Left lobe of liver (tissue), 2 donors: ENCODE measurements around the gene KIF26B. TPM values are rescaled to one million over a fixed set of nuclear protein-coding genes. Genes with fewer than 3 reads are reported as not detected.
"Not testable (repeated sequence)": the region's sequence is repeated elsewhere in the genome, so short reads cannot be mapped to it uniquely, and the experiment has no call there.

Experiments used
- ATAC-seq: fragments of 200-7000 bp; cut with Tn5 transposase; one replicate; pipeline ENCODE4 v1.9.1; 2020; ENCODE audit warnings: mild to moderate bottlenecking, moderate library complexity
- DNase-seq: peaks from one replicate; pipeline ENCODE4 v3.0.0-alpha.2; 2020; ENCODE audit warnings: low spot score
- total RNA-seq: library from RNA; stranded (reverse); gene quantifications from one replicate; pipeline ENCODE4 v1.2.1, GENCODE V29; 2021
- donor health status: DM: no; HTN: no; CAD: no; lungs with moderate emphysema.
- donor health status: DM: no; HTN: yes; CAD: no.

KIF26B gene
- total RNA-seq, 1 donor from 2014 or later, result 0.35 TPM

- ATAC-seq (no peak), DNase-seq (no peak)
Measured at GRCh38 chr1:245311887-245312536, 157.2 kb downstream of the KIF26B start.

DNA sequence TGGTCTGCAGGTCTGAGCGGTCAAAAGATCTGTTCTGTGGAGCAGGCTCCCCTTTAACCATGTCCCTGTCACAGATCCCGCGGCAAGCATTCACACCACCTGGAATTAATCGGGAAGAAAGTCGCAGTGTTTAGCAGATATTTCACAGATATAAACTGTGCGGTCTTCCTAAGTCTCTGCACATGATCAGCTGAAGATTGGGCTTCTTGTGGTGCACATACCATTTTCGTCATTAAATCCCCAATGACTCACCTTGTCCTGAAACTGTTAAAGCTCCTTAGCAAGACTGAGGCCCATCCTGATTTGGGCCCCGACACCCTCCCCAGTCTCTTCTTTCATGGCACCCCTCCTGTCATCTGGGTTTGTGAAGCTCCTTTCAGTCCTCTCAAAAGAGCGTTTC lies 158.8 kb downstream of the KIF26B start:
- DNase-seq, result no peak
- no peak for ATAC-seq

DNA sequence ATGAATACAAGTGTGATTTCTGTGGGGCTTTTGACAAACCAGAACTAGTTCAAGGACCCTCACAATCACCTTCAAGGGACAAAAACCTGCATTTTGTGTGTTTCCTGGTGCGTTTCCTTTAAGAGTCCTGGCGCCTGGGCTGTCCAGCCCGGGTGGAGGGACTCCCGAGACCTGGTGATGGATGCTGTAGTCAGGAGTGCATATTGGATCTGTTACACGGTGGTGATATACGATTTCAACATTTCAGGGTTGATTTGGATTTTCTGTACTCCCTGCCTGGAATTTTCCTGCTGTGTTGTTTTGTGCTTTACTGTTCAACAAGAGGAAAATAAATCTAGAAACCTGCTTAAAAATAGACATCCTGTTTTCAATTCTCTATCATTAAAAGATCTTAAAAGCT lies 162.0 kb downstream of the KIF26B start:
- no peak for DNase-seq
- ATAC-seq, result no peak

DNA sequence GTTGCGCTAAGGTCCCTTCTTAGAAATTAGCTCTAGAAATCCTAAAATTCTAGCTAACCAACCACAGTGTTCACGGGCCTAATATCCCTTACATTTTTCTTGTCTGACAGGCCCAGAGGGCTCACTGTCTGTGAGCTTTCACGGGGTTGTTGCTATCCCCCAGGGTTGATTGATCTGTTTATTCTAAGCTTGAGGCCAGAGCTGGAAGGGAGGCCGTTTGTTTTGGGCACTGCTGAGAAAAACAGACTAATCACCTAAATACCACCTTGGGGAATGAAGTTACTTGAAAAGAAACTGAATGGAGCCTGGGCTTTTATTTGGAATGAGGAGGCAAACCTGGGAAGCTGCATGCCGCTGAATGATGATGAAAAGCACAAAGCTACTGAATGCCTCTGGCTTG lies 162.4 kb downstream of the KIF26B start:
- DNase-seq, result no peak
- ATAC-seq, result no peak

DNA sequence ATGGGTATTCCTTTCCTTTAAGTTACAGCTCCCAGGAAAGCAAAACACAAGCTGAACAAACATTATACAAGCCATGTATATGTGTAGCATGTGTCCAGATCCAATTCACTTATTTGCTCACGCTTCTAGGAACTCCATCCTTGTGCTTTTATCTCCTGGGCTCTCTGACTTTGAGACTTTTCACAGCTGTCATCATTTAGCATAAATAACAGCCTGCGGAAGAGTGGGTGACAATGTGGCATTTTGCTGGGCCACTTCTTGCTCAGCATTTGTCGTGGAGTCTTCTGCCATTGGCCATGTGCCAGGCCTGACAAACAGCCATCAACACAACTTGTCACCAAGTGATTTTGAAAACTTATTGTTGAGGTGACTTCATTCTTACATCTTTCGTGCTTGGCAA lies 164.3 kb downstream of the KIF26B start:
- no peak for ATAC-seq
- no peak for DNase-seq

- ATAC-seq, result no peak
- DNase-seq, result no peak
Measured at GRCh38 chr1:245322673-245323072, 167.9 kb downstream of the KIF26B start.

DNA sequence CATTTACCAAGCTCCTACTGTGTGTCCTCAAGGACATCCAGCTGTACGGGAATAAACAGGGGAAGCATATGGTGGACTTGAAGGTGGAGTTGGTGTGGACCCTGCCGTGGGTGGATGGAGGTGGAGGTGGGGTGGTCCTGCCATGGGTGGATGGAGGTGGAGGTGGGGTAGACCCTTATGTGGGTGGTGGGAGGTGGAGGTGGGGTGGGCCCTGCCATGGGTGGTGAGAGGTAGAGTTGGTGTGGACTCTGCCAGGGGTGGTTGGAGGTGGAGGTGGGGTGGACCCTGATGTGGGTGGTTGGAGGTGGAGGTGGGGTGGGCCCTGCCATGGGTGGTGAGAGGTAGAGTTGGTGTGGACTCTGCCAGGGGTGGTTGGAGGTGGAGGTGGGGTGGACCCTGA lies 169.0 kb downstream of the KIF26B start:
- DNase-seq, result not testable (repeated sequence)

DNA sequence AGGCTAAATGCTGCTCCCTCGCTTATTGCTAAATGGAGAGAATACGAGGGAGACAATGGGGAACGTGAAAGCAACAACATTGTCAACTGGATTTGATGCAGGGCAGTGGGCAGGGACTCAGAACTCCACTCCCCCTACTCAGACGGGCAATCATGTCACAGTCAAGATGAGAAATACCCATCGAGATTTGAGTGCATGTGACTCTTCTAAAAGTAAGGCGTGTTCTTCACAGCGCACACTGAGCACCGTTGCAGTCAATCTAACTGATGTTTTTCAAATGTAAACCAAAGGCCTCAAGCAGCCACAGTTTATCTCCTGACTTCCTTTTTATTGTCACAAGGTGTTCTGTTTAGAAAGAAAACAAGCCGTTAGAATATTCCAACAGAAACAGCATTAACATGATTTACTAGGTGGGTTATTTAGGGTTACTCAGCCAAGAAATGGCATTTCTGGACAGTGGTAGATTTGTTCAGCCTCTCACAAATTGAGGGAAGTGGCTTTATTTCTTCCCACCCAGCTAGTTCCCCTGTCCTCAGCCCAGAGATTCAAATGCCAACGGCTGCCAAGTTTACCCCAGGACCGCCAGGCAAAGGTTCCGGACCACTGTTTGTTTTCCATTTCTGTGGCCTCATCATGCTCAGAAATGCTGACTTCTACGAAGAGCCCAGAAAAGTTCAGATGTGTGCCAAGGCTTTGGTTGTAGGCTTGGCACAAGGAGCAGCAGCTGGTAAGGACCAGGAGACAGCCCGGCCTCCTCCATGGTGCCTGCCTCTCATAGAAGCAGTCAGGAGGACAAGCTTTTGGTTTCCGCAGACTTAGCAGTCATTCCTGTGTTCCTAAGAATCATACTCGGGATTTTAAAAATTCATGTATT lies 171.4 kb downstream of the KIF26B start:
- no peak for ATAC-seq
- no peak for DNase-seq

More for the DNA sequence above, 169.0 kb downstream of the KIF26B start:
- ATAC-seq, result not testable (repeated sequence)

- DNase-seq (no peak), ATAC-seq (no peak)
Measured at GRCh38 chr1:245327360-245327759, 172.6 kb downstream of the KIF26B start.

DNA sequence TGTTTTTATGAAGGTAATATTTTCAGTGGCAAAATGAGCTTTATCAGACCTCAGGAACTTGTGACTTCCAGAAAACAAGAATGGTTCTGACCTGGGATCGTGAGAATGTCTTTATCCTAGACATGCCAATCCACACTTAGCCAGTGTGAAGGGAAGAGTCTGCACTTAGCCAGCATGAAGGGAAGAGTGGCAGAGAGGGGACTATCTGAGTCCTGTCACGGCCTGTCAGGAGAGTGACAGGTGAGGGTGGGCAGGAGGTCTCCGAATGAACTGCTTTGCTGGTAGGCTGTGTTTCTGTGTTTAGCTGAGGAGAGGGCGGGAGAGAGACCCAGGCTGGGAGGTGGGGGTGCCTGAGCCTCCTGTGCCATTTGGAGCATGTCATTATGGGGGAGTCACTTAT lies 173.1 kb downstream of the KIF26B start:
- no peak for ATAC-seq
- no peak for DNase-seq

GRCh38 chr1:245330951-245331350 lies 176.2 kb downstream of the KIF26B start:
- ATAC-seq (no peak), DNase-seq (no peak)

DNA sequence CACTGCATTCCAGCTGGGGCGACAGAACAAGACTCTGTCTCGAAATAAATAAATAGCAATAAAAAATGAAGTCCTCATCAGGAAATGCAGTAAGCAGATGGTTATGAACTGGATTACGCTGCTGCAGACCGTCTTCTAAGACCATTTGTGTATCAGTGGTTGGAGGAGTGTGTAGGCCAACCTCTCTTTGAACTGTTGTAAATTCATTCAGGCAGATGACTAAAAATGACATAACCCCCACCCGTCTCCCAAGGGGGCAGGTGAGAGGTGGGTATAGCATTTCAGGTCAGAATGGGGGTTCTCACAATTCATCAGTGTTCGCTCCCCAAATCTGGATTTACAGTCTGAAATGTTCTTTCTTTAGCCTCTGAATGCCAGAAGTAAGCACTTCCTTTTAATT lies 177.3 kb downstream of the KIF26B start:
- ATAC-seq (no peak), DNase-seq (no peak)

- DNase-seq (no peak), ATAC-seq (no peak)
Measured at GRCh38 chr1:245332513-245332912, 177.7 kb downstream of the KIF26B start.

DNA sequence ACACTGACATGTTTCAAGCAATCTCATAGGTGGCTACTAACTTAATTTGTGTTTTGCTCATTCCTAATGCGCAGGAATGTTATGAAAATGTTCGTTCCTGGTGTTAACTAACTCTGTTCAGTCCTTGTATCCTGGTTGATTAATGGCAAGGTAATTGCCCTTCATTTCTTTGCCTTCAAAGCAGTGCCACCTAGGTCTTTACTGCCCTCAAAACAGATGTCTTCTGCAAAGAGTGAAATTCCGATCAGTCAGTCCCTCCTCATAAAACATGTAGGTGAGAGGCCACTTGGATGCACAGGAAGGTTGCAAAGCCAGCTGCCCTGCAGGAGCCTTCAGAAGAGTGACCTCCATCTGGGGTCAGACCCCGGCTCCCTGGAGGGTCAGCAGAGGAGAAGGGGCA lies 179.4 kb downstream of the KIF26B start:
- DNase-seq, result no peak
- no peak for ATAC-seq

- ATAC-seq (no peak), DNase-seq (no peak)
Measured at GRCh38 chr1:245334827-245335490, 180.2 kb downstream of the KIF26B start.

- DNase-seq, ATAC-seq: not testable (repeated sequence)
Measured at GRCh38 chr1:245335684-245336083, 180.9 kb downstream of the KIF26B start.

GRCh38 chr1:245336149-245336983 lies 181.6 kb downstream of the KIF26B start:
- no peak for ATAC-seq
- no peak for DNase-seq

DNA sequence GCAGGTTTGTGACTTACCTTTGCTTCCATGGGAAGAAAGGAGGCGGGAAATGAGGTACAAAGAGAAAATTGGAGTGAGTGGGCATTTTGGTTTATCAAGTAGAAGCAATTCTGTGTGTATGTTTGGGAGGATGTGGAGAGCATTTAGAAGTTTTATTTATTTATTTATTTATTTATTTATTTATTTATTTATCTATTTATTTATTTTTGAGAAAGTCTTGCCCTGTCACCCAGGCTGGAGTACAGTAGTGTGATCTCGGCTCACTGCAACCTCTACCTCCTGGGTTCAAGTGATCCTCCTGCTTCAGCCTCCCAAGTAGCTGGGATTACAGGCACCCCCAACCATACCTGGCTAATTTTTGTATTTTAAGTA lies 182.2 kb downstream of the KIF26B start:
- ATAC-seq, DNase-seq: not testable (repeated sequence)

DNA sequence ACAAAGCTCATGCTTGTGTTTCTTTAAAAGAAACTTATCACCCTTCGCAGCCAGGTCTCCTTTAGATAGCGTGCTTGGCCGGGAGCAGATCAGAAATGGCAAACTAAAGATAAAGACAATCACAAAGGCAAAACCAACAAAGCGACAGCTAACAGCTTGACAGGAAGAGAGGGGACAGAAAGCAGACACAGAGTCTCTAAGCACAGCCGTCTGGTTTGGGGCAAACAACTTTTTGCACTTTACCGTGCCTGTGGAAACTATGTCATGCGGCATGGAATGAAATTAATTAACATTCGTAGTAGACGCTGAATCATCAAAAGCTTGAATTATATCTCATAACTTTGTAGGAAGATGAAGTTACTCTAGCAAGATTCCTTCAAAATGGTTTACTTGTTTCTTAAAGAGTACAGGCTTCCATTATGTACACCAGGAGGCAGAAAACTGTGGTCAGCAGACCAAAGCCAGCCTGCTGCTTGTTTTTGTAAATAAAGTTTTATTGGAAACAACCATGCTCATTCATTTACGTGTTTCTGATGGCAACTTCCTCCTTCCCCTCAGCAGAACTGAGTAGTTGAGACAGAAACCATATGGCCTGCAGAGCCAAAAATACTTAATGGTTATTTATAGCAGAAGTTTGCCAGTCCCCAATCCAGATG lies 183.2 kb downstream of the KIF26B start:
- DNase-seq (no peak), ATAC-seq (no peak)

DNA sequence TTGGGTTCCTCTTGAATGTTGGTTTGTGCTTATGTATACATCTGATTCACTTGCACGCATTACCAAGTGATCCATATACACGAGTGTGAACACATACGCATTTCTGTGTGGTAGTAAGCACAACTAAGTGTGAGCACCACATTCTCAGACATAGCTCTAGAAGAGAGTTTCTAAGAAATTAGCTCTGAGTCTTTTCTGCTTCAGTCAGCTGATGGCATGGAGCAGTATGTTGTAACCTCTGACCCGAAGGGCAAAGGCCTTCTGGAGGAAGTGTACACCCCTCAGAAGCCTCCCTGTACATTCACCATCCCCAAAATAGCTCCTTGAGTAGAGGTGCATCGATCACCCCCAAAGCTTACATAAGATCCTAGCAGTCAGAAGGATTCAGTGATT lies 183.7 kb downstream of the KIF26B start:
- ATAC-seq (no peak), DNase-seq (no peak)
